GM21528 (cell line): Measurements from ENCODE around the gene CAMK2B.
"Not testable (repeated sequence)": the region's sequence is repeated elsewhere in the genome, so short reads cannot be mapped to it uniquely, and the experiment has no call there.

Experiments used
- ATAC-seq: cut with Tn5 transposase; IDR thresholded peaks from one replicate; pipeline ENCODE4 v1.9.1; 2021; ENCODE audit warnings: mild to moderate bottlenecking, moderate library complexity; ENCODE audit not compliant: unreplicated experiment, low FRiP score

The CAMK2B gene

DNA sequence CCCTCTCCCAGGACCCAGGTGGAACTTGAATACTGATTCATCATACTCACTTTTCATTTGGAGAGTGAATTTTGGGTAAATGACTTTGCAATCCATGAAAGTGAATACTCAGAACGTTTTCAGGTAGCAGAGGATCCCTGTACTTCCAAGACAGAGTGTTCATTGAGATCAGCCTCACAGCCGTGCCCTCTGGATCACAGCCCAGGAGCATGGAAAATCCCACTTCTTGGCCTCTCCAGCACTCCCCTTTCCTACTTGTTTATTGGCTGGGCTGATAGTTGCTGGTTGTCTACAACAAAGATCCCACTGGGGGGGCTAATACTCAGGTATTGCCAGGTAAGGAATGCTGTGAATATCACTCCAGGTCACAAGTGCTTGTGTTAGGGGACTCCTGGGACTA, 142.0 kb downstream of the CAMK2B start:
- ATAC-seq = no peak

DNA sequence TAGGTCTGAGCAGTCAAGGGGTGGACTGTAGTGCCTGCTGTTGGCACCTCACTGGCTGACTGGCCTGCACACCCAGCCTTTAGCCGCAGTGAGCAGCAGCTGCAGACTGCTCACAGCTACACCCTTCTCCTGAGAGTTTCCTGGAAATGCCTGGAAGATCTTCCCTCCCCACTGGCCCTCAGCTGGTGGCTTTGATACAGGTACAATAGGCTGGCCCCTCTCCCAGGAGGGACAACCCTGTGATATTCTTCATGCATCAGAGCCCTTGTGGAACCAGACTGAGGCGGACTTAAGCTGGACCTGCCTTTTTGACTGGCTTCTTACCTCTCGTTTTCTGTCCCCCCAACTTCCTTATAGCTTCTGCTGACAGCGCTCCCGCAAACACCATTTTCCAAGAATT, 142.6 kb downstream of the CAMK2B start:
- no peak for ATAC-seq

DNA sequence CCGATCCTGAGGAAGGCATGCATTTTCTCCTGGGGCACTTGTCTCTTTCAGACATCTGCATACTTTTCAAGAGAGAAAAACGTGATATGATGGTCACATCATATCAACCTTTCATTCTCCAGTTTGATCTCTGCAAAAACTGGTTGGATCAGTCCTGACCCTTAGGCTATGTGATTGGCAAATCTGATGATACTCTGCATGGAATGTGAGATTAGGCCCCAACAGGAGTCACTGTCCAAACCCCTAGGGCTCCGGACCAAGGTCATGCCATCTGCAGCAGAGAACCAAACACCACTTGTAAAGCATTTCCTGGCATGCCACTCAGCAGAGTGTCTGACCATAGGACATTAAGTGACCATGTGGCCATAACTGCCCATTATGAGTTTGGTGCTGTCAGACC, 144.8 kb downstream of the CAMK2B start:
- no peak for ATAC-seq

DNA sequence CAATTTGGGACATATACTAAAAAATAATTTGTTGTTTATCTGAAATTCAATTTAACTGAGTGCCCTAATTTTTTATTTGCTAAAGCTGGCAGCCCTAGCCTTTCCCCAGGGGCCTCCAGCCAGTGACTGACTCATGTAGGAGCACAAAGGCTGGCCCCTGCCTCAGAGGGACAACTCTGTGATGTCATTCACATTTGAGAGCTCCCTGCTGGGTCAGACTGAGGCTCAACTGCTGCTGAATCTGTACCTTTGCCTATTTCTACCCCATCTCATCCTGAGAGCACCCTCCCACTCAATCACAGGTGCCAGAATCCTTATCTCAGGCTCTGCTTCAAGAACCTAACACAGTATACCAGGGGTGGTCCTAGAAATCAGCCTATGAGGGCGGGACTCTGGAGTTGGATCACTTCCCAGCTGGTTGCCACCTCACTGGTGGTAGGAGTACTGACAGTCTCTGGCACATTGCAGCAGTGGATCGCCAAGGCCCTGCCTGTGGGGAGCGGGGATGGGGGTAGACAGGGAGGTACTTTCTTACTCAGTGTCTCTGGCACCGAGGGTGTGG, 147.7 kb downstream of the CAMK2B start:
- ATAC-seq = no peak

DNA sequence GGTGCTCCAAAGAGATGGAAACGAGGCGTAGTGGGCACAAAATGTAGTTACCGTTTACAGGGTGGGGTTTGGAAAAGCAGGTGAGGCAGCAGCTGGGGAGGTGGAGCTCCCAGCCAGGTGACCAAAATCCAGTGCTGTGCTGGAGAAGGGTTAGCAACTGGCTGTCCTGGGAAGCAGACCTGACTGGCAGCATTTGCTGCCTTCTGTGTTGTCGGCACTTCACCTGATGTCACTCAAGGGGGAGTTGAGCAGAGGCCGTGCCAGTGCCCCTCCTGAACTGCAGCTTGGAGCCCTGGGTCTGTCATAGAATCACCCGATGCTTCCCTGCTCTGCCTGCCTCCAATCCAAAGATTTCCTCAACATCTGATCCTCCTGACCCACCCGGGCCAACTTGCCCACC, 148.9 kb downstream of the CAMK2B start:
- ATAC-seq = no peak

DNA sequence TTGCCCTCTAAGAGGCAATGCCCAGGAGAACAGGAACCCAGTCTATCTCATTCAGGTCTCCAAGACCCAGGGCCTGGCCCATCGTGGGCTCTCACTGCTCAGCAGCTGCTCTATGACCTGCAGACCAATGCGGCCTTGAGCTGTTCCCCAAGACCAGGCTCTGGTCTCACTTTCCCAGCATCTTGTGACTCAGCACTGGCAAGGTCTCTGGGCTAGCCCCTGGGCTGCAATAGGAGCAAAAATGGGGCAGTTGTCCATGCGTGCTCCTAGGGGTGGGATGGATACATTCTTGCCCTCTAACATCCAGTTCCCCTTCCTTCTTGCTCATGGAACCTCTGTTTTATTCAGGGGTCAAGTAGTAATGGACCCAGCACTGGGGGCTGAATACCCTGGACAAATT, 149.7 kb downstream of the CAMK2B start:
- no peak for ATAC-seq

DNA sequence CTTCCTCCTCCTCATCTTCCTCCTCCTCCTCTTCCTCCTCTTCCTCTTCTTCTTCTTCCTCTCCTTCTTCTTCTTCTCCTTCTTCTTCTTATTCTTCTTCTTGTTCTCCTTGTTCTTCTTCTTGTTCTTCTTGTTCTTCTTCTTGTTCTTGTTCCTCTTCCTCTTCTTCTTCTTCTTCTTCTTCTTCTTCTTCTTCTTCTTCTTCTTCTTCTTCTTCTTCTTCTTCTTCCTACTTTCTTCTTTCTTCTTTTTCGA, 150.8 kb downstream of the CAMK2B start:
- not testable (repeated sequence) for ATAC-seq

DNA sequence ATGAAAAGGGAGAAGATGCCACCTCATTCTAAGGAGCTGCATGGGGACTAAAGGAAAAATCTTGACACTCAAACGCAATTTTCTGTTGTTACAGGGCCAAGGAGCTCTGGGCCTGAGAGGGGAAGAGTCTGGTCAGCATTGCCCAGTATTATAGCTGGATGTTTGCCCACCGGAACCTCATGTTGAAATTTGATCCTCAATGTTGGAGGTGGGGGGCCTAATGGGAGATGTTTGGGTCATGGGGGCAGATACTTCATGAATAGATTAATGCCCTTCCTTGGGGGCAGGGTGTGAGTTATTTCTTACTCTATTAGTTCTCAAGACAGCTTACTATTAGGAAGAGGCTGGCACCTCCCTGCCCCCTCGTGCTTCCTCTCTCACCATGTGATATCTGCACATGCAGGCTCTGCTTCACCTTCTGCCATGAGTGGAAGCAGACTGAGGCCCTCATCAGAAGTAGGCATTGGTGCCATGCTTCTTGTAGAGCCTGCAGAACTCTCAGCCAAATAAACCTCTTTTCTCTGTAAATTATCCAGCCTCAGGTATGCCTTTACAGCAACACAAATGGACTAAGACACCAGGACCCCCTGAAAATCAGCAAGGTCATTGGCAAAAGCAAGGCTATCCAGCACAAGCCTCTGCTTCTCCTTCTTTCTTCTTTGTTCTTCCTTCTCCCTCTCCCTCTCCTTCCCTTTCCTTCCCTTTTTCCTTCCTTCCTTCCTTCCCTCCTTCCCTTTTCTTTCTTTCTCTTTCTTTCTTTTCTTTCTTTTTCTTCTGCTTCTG, 151.3 kb downstream of the CAMK2B start:
- ATAC-seq = no peak

DNA sequence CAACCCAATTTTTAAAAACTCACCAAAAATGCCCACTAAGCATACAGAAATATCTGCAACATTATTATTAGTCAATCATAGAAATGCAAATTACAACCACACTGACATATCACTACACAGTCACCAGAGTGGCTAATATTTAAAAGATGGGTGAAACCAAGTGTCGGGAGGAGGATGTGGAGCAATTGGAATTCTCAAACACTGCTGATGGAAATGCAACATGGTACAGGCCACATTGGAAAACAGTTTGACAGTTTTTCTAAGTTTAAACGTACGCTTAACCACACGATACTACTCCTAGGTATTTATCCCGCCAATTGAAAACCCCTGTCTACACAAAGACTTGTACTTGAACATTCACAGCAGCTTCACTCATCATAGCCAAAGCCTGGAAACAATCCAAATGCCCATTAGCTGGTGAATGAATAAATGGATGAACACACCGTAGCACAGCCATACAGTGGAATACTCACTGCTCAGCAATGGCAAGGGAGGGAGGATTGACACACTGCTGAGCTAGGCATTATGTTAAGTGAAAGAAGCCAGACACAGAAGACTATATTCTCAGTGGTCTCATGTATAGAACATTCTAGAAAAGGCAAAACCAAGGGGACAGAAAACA, 152.5 kb downstream of the CAMK2B start:
- ATAC-seq = no peak

DNA sequence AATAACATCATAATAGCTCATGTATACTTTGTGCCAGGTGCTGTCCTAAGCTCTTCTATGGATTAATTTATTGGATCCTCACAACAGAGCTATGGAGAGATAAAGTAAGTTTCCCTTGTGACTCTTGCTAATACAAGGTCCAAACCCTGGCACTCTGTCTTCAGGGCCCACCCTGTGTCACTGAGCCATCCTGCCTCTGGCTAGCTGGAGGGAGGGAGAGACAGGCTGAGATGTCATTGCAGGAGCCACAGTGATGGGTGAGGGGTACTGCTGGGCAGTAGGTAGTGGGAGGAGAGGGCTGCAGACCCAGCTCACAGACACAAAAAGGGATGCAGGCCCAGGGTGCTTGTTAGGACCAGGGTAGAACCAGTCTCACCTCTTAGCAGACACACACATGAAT, 153.0 kb downstream of the CAMK2B start:
- no peak for ATAC-seq

DNA sequence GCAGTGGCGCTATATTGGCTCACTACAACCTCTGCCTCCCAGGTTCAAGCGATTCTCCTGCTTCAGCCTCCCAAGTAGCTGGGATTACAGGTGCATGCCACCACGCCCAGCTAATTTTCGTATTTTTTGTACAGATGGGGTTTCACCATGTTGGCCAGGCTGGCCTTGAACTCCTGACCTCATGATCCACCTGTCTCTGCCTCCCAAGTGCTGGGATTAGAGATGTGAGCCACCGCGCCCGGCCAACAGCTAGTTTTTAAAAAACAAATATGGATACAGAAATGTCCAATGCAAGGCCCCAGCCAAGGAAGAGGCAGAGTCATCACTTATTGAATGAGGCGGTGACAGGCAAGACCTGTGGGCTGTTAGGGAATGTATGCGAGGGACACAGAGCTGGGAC, 153.5 kb downstream of the CAMK2B start:
- ATAC-seq = not testable (repeated sequence)

DNA sequence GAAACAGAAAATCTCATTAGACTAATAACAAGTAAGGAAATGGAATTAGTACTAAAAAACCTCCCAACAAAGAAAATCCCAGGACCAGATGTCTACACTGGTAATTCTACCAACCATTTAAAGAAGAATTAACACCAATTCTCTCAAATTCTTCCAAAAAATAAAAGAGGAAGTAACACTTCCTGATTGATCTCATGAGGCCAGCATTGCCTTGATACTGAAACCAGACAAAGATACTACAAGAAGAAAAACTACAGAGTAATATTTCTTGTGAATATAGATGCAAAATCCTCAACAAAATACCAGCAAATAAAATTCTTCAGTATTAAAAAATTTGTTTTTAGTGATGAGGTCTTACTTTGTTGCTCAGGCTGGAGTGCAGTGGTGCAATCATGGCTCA, 157.5 kb downstream of the CAMK2B start:
- ATAC-seq = no peak
